ENCODE results near the gene BATF2. TPM values are rescaled to one million over a fixed set of nuclear protein-coding genes. Genes with fewer than 3 reads are reported as not detected.

BATF2 gene
- total and polyA plus RNA-seq, 9 of the 15 experiments (the other 6 are each of a cell fraction or from before 2014, with no cell fraction given): 1.7 to 8.9 (median 6.4) TPM

DNA sequence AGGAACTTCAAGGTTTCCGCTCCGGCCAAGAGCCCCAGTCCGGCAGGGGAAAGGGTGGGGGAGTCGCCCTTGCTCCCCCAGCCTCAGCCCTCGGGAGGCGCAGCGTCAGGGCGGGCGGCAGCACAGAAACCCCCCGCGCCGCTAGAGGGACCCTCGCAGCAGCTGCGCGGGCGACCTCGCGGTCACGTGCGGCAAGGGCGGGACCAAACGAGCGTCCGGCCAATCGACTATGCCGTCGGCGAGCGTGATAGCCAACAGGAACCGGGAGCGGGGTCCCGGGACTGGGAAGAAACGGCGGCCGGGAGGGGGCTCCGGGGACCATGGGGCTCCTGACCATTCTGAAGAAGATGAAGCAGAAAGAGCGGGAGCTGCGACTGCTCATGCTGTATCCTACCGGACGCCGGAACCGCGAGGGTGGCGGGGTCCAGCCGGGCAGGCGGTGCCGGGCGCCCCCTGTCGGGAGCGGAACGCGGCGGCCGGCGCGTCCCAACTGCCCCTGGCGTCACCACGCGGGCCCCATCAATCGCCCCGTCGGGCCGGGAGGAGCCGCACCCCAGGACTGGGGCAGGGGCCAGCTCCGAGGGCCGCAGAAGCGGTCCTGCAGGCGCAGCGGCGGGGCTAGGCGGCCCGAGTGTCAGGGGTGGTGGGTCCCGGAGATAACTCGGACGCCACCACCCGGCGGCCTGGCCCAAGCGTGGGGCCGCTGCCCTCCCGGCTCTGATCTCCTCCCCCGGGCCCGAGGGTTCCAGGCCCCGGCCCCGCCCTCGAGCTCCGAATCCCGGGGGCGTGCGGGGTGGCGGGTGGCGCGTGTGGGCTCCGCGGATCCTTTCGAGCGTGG lies 17.3 kb upstream of the BATF2 start, which contains the start of gene ARL2 (continued):
- TF ChIP-seq, protein P1, sequence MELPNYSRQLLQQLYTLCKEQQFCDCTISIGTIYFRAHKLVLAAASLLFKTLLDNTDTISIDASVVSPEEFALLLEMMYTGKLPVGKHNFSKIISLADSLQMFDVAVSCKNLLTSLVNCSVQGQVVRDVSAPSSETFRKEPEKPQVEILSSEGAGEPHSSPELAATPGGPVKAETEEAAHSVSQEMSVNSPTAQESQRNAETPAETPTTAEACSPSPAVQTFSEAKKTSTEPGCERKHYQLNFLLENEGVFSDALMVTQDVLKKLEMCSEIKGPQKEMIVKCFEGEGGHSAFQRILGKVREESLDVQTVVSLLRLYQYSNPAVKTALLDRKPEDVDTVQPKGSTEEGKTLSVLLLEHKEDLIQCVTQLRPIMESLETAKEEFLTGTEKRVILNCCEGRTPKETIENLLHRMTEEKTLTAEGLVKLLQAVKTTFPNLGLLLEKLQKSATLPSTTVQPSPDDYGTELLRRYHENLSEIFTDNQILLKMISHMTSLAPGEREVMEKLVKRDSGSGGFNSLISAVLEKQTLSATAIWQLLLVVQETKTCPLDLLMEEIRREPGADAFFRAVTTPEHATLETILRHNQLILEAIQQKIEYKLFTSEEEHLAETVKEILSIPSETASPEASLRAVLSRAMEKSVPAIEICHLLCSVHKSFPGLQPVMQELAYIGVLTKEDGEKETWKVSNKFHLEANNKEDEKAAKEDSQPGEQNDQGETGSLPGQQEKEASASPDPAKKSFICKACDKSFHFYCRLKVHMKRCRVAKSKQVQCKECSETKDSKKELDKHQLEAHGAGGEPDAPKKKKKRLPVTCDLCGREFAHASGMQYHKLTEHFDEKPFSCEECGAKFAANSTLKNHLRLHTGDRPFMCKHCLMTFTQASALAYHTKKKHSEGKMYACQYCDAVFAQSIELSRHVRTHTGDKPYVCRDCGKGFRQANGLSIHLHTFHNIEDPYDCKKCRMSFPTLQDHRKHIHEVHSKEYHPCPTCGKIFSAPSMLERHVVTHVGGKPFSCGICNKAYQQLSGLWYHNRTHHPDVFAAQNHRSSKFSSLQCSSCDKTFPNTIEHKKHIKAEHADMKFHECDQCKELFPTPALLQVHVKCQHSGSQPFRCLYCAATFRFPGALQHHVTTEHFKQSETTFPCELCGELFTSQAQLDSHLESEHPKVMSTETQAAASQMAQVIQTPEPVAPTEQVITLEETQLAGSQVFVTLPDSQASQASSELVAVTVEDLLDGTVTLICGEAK (IDR thresholded peaks at IDR 0.05): peak; percentile 41; the same call in 1 of the 2 replicates
- TF ChIP-seq, protein P1 (CRISPR knock-in tag; IDR thresholded peaks at IDR 0.05): peak; percentile 71; the same call in 1 of the 2 replicates
- TF ChIP-seq PTTG1 (tag; IDR thresholded peaks at IDR 0.05; ENCODE audit: low read depth) (no peak), ZNF347 (CRISPR knock-in tag; IDR thresholded peaks at IDR 0.05; ENCODE audit: low read depth) (no peak), PRMT5 (CRISPR knock-in tag; IDR thresholded peaks at IDR 0.05) (peak; percentile 74; the same call in 1 of the 2 replicates), ERF (CRISPR knock-in tag; IDR thresholded peaks at IDR 0.05) (peak; percentile 71; the same call in 1 of the 2 replicates), ZFP1 (CRISPR knock-in tag; IDR thresholded peaks at IDR 0.05) (no peak), NRF1 (conservative IDR thresholded peaks at IDR 0.05 in 1 of 2, IDR thresholded peaks at IDR 0.05 in 1 of 2) (peak; percentile 87 to 89), TAF7 (tag; IDR thresholded peaks at IDR 0.05) (0 out of 2 replicates have a peak, but pooled peaks have one; percentile 16), JUND (IDR thresholded peaks at IDR 0.05; ENCODE audit: borderline replicate concordance, low read depth, low read length) (peak; percentile 36; the same call in 1 of the 2 replicates), JUND (tag; IDR thresholded peaks at IDR 0.05; ENCODE audit: borderline replicate concordance, low read depth, low read length) (peak; percentile 56; the same call in 1 of the 3 replicates), NFE2L1 (tag; IDR thresholded peaks at IDR 0.05; ENCODE audit: borderline replicate concordance, low read depth) (no peak)
- TF ChIP-seq, protein P2, sequence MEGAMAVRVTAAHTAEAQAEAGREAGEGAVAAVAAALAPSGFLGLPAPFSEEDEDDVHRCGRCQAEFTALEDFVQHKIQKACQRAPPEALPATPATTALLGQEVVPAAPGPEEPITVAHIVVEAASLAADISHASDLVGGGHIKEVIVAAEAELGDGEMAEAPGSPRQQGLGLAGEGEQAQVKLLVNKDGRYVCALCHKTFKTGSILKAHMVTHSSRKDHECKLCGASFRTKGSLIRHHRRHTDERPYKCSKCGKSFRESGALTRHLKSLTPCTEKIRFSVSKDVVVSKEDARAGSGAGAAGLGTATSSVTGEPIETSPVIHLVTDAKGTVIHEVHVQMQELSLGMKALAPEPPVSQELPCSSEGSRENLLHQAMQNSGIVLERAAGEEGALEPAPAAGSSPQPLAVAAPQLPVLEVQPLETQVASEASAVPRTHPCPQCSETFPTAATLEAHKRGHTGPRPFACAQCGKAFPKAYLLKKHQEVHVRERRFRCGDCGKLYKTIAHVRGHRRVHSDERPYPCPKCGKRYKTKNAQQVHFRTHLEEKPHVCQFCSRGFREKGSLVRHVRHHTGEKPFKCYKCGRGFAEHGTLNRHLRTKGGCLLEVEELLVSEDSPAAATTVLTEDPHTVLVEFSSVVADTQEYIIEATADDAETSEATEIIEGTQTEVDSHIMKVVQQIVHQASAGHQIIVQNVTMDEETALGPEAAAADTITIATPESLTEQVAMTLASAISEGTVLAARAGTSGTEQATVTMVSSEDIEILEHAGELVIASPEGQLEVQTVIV (CRISPR knock-in tag; IDR thresholded peaks at IDR 0.05; ENCODE audit: borderline replicate concordance): no peak
